Ovary (tissue), 9 donors: ENCODE measurements around the gene GPC3. TPM values are rescaled to one million over a fixed set of nuclear protein-coding genes. Genes with fewer than 3 reads are reported as not detected.

Source experiments
- DNase-seq, 5 donors: peaks; one replicate each; pipeline ENCODE4 v3.0.0-alpha.2; 2019 to 2020
- H3K27ac ChIP-seq, 2 donors: fragments of 200-600 bp; one replicate each; pipeline versions ENCODE4 v1.5.1 to v1.8.0; 2019 to 2022
- H3K27me3 ChIP-seq: fragments of 200-600 bp; one replicate; pipeline ENCODE4 v1.8.0; 2022
- H3K36me3 ChIP-seq: fragments of 200-600 bp; sonication (generic); one replicate; pipeline ENCODE4 v1.5.1; 2019
- H3K4me1 ChIP-seq: one replicate; pipeline ENCODE4 v1.8.1; 2013; ENCODE audit warnings: mild to moderate bottlenecking, moderate library complexity; ENCODE audit not compliant: insufficient read depth
- H3K4me3 ChIP-seq: fragments of 200-600 bp; sonication (generic); one replicate; pipeline ENCODE4 v1.5.1; 2017
- H3K9me3 ChIP-seq, 2 donors: fragments of 200-600 bp in 1 of 2; sonication (generic) in 1 of 2; one replicate each; pipeline versions ENCODE4 v1.5.1 to v1.8.1; 2013 to 2019; ENCODE audit warnings: mild to moderate bottlenecking in 1 of 2, moderate library complexity in 1 of 2
- CTCF ChIP-seq, 3 donors: fragments of 450-650 bp in 2 of 3; fragments of 200-600 bp in 1 of 3; IDR thresholded peaks; one replicate each; pipeline versions ENCODE4 v1.5.1 to v1.8.0; 2016 to 2022; ENCODE audit warnings: antibody characterized with exemption in 3 of 3, mild to moderate bottlenecking in 1 of 3
- EP300 ChIP-seq: sonication (generic); formaldehyde crosslinking; IDR thresholded peaks from one replicate; pipeline ENCODE4 v1.6.1; 2017; ENCODE audit warnings: antibody characterized with exemption
- POLR2A ChIP-seq: fragments of 450-650 bp; IDR thresholded peaks from one replicate; pipeline ENCODE4 v1.6.1; 2017; ENCODE audit warnings: antibody characterized with exemption, mild to moderate bottlenecking, moderate library complexity
- WGBS, 3 donors: extraction: QIAGEN DNeasy Blood & Tissue Kit in 1 of 3; methylation state at CpG; one replicate each; pipeline versions ENCODE4 v1.1.5 to v1.1.7; 2013 to 2017; 5-methylcytosine and 5-hydroxymethylcytosine counted together
- intact Hi-C, 4 donors: fragments of 100-400 bp; cut with DNase I; formaldehyde crosslinking; loops; one replicate each; pipeline versions ENCODE4 v1.11.0 to v1.15.1; 2022 to 2023
- polyA plus RNA-seq, 2 donors: library from polyadenylated mRNA; stranded (reverse); fragments of 200-250 nt in 1 of 2; fragments of 350-450 nt in 1 of 2; fragmentation: Illumina TruSeq in 1 of 2; extraction: RNeasy Lipid Tissue Mini Kit (QIAGEN cat#74804) in 1 of 2; gene quantifications; one replicate each; pipeline ENCODE4 v1.2.3, GENCODE V29; 2013 to 2014
- total RNA-seq, 7 donors: library from RNA; depleted of rRNA in 2 of 7; stranded (reverse); fragments of >200 nt in 2 of 7; fragmentation: NEBNext Ultra II Directional in 3 of 7; extraction: Animal tissue kit (Norgen Biotek cat#: 25700) in 3 of 7; gene quantifications; one replicate each; pipeline versions ENCODE4 v1.1.0 to v1.2.4, GENCODE V29; 2016 to 2023
- donor health status: DM: no; HTN: no; CAD: no; lungs with moderate emphysema.
- donor health status: DM: no; HTN: no; CAD: no.
- donor health status: Bipolar disorder and iron deficiency.
- donor health status: DM: yes; HTN: yes; CAD: no.
- donor health status: DM: no; HTN: no; CAD: no.
- donor health status: DM: yes; HTN: yes; CAD: no.

Gene GPC3
- total and polyA plus RNA-seq, 9 donors: 4.5 to 91.8 (median 12.1) TPM

- DNase-seq: no peak
- no peak overlapping the region for H3K4me3 ChIP-seq
- intact Hi-C loops: no loop called here
Observed at GRCh38 chrX:133849676-133850075, 135.7 kb downstream of the GPC3 start.

GRCh38 chrX:133847340-133847994 lies 137.9 kb downstream of the GPC3 start:
- Histone ChIP-seq H3K27me3 (no peaks in the 10 kb centered on the region), H3K4me1 (no peaks in the 10 kb centered on the region), H3K27ac (no peak overlapping the region), H3K4me3 (no peak overlapping the region), H3K9me3 (no peaks in the 10 kb centered on the region), H3K36me3 (no peaks in the 10 kb centered on the region)
- intact Hi-C loops: no loop called here
- DNase-seq: no peak
- WGBS, 3 donors: 55 to 60% (median 57%) methylated on average over 6 of the region's 6 CpGs
- no peak for TF ChIP-seq POLR2A
- TF ChIP-seq CTCF (IDR thresholded peaks at IDR 0.05): no peak
- TF ChIP-seq EP300: no peak

More at GRCh38 chrX:133849676-133850075, 135.7 kb downstream of the GPC3 start:
- no peaks in the 10 kb centered on the region for H3K36me3 ChIP-seq
- H3K27me3 ChIP-seq: no peaks in the 10 kb centered on the region
- no peak overlapping the region for H3K27ac ChIP-seq
- H3K4me1 ChIP-seq: no peaks in the 10 kb centered on the region
- H3K9me3 ChIP-seq: no peaks in the 10 kb centered on the region
- TF ChIP-seq POLR2A (no peak), EP300 (no peak), CTCF (IDR thresholded peaks at IDR 0.05) (no peak)

GRCh38 chrX:133846311-133846710 lies 139.1 kb downstream of the GPC3 start:
- no peak for DNase-seq
- WGBS, 3 donors: 13 to 23% (median 21%) methylated on average over 2 of the region's 2 CpGs
- Histone ChIP-seq H3K4me3 (no peak overlapping the region), H3K36me3 (no peaks in the 10 kb centered on the region), H3K4me1 (no peaks in the 10 kb centered on the region), H3K27ac (no peak overlapping the region), H3K9me3 (no peaks in the 10 kb centered on the region), H3K27me3 (no peaks in the 10 kb centered on the region)
- intact Hi-C loops: no loop called here
- TF ChIP-seq EP300 (no peak), POLR2A (no peak), CTCF (IDR thresholded peaks at IDR 0.05) (no peak)

- no peaks in the 10 kb centered on the region for H3K36me3 ChIP-seq
- H3K9me3 ChIP-seq: no peaks in the 10 kb centered on the region
- H3K27me3 ChIP-seq: no peaks in the 10 kb centered on the region
- intact Hi-C loops: no loop called here
- no peaks in the 10 kb centered on the region for H3K4me1 ChIP-seq
- 84 to 92% (median 89%) methylated on average over 2 of the region's 2 CpGs for WGBS, 3 donors
- no peak overlapping the region for H3K27ac ChIP-seq
- no peak overlapping the region for H3K4me3 ChIP-seq
- TF ChIP-seq EP300: no peak
- no peak for TF ChIP-seq CTCF (IDR thresholded peaks at IDR 0.05)
- TF ChIP-seq POLR2A: no peak
- DNase-seq: no peak
Observed at GRCh38 chrX:133840415-133840814, 145.0 kb downstream of the GPC3 start.
